GM19351 (cell line): ENCODE results near the gene PDE4B.
"Not testable (repeated sequence)": the region's sequence is repeated elsewhere in the genome, so short reads cannot be mapped to it uniquely, and the experiment has no call there.

Source experiments
- ATAC-seq: cut with Tn5 transposase; IDR thresholded peaks from one replicate; pipeline ENCODE4 v1.9.1; 2021; ENCODE audit warnings: mild to moderate bottlenecking, moderate library complexity; ENCODE audit not compliant: unreplicated experiment

PDE4B gene

DNA sequence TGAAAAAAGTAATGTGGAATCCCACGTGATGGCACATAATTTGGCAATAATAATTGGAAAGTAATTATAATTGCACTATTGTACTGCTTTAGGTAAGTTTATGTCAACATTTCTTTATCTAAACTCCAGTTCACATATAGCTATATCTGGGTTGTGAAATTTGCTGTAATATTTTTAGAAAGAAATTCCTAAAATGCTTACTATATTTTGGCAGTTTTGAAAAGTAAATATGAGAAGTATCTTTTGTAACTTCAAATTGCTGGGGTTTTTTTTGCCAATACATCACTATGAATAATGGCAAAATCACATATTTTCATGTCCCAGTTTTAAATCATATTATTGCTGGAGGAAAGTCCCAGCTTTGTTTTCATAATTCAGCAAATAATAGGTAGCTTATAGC is 197.5 kb downstream of the PDE4B start:
- ATAC-seq, result no peak

DNA sequence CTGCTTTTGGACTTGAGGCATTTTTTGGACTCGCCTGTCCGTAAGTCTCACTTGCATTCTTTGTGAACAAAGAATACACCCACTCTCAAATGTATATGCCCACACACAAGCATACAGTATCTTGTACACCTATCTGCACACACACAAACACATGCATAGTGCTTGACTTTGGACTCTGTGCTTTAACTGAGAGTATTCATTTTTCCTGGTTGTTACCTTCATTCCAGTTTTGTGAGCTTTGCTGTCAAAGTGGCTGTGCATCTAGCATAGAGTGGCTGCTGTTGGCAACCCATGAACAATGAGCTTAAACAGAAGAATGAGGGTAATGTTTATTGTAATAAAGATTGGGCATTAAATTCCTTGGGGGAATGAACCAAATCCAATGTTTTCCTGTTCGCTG is 199.0 kb downstream of the PDE4B start:
- ATAC-seq, result no peak

DNA sequence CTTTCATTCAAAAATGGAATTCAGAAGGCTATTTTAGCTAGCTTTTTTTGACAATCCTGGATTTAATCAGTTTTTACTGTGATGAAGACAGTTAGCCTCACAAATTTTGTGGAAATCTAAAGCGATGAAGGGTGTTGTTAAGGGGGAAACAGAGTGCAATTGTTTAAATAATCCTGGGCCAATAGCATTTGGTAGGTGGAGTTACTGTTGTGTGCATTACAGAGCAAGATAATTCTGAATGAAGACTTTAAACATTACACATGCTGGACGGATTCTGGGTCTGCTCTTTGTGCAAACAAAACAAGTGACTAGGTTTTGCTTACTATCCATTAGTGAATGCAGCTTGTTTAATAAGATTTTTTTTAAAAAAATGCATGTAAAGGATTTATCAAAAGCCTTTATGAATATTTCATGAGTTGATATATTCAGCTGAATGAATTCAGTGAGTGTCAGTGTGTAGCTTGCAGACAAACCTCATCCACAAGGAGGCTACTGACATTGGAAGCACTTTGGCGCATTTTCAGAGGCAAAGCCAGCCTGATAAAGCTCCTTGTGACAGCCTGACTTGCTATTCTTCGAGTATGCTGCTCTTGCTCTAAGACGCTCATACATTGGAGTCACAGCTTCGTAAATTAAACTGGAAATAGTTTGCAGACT is 199.6 kb downstream of the PDE4B start:
- ATAC-seq, result no peak

DNA sequence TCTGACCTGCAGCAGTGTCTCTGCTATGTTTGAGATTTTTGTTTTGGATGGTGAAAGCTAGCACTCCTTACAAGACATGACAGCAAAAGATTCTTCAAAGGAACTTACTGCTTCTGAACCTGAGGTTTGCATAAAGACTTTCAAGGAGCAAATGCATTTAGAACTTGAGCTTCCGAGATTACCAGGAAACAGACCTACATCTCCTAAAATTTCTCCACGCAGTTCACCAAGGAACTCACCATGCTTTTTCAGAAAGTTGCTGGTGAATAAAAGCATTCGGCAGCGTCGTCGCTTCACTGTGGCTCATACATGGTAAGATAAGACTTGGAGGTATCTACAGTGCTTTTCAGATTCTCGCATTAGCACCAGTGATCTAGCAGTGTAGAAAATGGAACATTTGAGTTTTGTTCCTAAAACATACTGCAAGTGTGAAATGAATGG is 200.2 kb downstream of the PDE4B start:
- ATAC-seq, result no peak

DNA sequence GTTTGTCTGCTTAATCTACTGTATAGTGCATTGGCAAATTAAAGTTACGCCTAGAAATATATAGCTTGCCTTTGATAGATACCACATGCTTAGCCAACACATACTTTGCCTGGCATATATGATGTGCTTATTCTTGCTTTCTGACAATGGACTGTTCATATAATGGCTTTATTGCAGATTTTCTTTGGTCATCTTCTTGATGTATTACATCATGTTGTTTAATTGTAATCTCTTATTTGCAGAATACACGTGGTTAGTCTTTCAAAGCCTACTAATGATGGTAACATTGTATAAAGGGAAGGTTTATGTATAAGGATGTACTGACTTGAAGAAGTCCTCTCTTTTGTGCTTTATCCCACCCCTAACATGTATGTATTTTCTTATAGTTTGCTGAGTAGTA is 201.5 kb downstream of the PDE4B start:
- ATAC-seq, result no peak

DNA sequence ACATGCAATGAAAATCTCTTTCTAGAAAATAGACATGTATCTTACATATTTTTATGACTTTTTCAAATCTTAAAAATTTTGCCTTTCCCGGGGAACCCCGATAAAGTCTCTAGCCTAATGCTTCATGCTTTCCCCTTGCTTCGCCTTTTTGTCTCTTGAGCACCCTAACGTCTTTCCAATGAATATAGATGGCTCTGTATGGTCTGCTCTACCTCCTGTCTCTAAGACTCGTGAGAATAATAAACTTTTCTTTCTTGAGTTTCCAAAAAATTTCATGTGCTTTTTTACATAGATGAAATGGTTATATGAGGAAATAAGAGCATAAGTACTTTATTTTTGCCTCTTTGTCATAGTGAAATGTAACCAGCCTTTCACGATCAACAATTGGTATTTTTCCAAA is 202.6 kb downstream of the PDE4B start:
- no peak for ATAC-seq

DNA sequence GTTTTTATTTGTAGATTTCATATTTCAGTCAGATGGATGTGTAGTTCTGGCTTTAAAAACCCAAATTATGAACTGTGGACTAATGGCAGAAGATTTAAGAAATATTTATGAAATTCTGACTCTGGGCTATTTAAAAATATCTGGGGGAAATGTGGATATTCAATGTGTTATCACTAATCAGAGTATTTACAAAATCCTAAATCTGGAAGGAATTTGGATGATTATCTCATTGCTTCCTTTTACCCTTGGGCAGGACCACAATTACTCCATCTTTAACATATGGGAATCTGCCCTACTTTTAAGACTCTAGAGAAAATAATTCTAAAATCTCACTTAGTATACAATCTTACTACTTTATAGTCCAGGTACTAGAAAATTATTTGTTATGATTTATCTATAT is 203.2 kb downstream of the PDE4B start:
- no peak for ATAC-seq

DNA sequence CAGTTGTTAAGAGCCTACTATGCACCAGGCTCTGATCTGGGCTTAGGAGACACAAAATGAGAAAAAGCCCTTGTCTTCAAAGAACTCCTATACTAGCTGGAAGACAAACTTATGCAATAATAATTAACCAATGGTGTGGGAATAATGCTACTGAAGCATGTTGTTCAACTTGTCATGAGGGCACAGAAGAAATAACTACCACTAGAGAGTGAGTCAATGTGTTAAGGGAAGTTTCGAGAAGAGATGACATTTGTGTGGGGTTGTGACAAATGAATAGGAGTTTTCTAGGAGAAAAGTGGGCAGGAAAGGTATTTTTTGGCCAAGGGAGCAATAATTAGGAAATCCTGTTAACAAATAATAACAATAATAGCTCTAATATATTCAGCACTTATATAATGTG is 205.0 kb downstream of the PDE4B start:
- no peak for ATAC-seq

DNA sequence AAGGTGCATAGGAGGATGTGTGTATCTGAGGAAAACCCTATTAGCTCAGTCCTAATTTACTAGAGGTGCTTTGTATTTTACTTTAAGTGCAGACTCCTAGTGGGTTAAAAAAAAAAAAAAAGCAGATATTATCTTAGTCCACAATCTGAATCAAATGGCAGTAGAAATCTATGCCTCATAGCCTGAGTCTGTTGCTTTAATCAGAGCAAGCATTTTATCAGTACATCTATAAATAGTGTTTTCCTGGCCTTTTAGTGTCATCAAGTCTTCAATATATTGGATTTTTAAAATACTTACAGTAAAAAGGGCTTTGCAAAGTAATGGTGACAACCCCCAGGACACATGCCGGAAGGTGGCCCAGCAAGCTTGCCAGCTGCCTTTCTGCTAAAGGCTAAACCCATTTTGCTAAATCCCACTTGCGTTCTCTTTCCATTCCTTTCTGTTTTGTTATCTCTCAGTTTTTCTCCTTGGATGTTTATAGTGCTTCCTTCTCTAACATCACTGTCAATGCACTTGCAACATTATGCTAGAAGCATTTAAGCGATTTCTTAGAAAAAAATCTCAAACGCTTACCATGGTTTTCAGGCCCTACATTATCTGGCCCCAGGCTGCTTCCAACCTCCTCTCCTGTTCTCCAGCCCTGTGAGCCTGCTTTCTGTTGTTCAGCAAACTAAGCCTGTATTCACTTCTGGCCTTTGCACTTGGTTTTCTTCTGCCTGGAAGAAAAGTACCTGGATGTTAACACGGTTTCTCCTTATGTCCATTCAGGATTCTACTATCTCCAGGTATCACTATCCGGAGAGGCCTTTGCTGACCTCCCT is 206.3 kb downstream of the PDE4B start:
- ATAC-seq, result no peak

DNA sequence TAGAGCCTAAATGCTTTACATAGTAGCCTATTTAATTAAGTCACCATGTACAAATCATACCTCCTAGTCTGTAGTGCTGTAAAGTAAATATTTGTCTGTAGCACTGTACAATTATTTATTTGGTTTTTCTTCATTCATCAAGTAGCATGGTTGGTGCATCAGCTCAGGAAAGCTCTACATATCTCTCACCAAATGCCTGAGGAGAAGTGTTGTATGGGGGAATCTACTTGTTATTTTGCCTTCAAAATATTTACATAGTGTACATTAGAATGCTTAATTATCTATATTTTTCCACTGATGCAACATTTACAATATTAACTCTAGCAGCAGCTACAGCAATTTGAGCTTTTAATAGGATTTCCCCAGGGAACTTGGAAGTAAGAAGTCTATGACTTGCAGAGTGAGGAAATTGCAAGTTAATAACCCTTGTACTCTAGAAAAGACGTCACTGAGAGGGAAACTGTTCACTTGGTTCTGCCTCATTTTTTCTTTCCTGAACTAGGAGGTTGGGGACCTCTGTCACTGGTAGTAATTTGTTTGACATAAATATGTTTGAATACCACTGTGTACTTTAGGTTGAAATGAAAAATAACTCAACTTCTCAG is 207.4 kb downstream of the PDE4B start:
- ATAC-seq, result no peak

DNA sequence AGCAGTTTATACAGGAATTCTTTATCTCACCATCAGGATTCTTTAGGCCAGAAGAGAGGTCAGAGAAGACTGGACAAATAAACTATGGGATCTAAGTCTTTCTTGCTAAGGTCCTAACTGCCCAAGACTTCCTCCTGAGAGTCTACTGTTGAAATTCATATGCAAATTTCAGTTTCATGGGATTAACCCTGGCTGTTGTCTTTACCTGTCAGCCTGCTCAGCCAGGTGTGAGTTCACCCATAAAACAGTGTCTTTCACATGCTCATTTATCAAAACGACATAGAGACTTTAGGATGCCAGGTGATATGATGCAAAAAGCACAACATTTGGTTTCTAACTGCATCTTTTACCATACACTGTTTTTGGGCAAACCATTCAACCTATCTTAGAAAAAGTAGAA is 211.0 kb downstream of the PDE4B start:
- no peak for ATAC-seq

DNA sequence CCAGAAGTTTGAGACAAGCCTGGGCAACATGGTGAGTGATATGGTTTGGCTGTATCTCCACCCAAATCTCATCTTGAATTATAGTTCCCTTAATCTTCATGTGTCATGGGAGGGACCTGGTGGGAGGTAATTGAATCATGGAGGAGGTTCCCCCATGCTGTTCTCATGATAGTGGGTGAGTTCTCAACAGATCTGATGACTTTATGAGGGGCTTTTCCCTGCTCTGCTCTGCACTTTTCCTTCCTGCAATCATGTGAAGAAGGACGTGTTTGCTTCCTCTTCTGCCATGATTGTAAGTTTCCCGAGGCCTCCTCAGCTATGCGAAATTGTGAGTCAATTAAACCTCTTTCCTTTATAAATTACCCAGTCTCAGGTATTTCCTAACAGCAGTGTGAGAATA is 213.8 kb downstream of the PDE4B start:
- not testable (repeated sequence) for ATAC-seq

DNA sequence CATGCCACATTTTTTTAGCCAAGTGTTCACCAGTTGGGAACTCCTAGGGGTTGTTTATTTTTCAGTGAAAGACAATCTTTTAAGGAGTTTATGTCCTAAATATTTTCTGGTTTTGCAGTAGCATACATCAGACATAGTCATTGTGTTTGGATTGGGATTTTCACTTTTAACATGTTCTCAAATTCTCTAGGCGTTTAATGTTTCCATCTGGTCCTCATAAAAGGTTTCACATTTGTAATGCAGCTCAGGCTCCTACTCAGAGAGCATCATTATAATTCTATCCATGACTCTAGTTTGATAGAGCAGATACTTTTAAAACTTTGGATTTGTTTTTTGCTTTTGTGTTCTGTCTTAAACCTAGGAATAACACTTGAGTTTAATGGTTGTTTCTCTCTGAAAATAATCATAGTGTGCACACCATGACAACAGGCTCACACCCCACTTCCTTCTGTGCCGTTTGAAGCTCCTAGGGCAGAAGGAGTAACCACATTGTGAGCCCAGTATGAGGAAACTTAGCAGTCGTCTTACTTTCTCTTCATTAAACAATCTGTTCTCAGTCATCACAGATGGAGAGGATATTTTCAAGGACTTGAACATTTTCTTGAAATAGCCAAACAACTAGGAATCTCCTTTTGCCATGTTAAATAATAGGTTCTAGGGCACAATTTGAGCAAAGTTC is 219.6 kb downstream of the PDE4B start:
- no peak for ATAC-seq

DNA sequence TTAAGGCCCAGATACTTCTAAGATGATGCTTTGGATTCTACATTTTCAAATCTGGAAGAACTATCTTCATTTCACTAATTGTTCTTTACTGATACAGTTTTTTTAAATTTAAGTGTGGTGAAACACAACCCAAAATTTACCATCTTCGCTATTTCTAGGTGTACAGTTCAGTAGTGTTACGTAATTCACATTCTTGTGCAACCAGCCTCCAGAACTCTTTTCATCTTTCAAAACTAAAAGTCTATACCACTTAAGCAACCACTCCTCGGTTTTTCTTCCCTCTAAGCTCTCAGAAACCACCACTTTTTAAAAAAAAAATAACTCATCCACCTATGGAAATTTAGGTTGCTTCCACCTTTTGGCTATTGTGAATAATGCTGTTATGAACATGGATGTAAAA is 220.7 kb downstream of the PDE4B start:
- ATAC-seq, result no peak

DNA sequence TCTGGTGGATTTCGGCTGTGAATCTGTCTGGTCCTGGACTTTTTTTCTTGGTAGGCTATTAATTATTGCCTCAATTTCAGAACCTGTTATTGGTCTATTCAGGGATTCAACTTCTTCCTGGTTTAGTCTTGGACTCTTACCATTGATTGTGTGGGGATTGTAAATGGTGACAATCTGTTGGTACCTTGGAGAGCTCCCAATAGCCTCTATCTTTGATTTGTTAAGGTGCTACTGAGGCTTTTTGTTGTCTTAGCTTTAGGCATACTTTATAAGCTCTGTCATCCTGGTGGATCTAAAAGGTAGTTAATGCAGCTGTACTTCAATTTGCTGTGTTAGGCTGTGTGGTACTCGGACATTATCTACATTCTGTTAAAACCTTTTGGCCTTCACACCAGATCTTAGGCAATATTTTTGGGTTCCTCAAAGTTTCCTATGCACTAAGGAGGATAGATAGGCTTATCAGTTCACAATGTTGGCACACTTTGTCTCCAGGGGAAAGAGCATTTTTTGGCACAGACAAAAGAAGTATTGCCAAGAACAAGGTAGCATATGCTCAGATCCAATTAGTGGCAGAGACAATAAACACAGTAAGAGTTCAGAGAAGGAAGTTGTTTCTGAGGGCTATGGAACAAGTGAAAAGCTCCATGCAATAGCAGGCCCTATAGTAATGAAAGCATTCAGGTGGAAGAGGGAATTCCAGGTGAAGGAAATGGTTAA is 230.4 kb downstream of the PDE4B start:
- no peak for ATAC-seq

DNA sequence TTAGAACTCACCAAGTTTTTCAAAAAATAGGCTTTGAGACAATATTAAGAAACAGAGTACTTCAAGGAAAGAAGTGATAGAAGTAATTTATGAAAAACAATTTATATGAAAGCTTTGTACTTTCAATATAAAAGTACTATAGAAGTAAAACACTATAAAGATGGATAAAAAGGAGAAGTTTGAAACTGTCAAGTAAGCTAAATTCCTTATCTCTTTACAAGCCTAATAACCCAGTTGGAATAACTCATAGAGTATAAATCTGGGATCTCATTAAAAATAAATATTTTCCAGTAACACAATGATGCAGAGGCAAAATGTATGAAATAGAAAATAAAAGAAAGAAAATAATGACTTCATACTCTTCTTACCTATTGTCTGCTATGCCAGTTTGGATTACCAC is 232.5 kb downstream of the PDE4B start:
- ATAC-seq, result no peak

DNA sequence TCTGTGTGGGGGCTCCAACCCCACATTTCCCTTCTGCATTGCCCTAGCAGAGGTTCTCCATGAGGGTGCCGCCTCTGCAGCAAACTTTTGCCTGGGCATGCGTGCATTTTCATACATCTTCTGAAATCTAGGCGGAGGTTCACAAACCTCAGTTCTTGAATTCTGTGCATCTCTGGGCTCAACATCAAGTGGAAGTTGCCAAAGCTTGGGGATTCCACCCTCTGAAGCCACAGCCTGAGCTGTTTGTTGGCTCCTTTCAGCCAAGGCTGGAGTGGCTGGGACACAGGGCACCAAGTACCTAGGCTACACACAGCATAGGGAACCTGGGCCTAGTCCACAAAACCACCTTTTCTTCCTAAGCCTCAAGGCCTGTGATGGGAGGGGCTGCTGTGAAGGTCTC is 235.3 kb downstream of the PDE4B start:
- no peak for ATAC-seq

DNA sequence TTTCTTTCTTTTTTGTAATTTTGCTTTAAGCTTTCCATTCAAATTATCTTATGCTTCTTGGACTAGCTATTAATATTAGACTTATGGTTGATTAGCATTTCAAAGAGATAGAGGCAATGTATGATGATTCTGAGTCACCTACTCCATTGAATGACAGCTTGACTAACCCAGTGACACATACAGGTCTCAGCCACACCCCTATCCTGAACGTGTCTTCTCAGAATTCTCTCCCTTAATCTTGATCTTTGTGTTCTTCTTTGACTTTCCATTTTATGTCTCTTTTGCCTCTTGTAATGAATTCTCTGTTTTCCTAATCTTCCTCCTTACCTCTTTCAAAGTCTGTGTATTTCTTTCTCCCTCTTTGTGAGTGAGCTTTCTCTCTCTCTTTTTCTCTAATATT is 241.1 kb downstream of the PDE4B start:
- ATAC-seq, result no peak

DNA sequence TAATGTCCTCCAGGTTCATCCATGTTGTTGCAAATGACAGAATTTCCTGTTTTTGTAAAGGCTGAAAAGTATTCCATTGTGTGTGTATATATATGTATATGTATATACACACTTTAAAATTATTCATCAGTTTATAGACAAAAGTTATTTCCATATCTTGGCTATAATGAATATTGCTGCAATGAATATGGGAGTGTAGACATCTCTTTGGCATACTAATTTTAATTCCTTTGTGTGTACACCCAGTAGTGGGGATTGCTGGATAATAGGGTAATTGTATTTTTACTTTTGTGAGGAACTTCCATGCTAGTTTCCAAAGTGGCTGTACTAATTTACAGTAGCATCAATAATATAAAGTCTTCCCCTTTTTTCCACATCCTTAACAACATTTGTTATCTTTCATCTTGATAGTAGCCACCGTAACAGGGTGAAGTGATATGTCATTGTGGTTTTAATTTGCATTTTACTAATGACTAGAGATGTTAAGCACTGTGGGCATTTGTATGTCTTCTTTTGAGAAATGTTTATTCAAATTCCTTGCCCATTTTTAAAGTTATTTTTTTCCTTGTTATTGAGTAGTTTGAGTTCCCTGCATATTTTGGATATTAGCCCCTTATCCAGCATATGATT is 243.0 kb downstream of the PDE4B start:
- ATAC-seq, result no peak

DNA sequence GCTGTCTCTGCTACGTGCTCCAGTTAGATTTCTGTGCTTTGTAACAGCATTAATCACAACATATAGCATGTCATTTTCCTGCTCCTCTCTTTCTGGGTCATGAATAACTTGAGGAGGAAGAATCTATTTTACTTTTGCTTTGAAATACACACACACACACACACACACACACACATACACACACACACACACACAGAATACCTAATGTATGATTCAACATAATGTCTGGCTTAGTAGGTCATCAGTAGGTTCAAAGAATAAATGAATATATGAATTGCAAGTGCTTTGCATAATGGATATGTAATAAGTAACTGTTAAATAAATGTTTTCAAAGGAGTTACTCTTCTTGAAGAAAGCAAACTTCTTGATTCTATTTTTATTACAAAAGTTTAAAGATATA is 249.0 kb downstream of the PDE4B start:
- no peak for ATAC-seq

DNA sequence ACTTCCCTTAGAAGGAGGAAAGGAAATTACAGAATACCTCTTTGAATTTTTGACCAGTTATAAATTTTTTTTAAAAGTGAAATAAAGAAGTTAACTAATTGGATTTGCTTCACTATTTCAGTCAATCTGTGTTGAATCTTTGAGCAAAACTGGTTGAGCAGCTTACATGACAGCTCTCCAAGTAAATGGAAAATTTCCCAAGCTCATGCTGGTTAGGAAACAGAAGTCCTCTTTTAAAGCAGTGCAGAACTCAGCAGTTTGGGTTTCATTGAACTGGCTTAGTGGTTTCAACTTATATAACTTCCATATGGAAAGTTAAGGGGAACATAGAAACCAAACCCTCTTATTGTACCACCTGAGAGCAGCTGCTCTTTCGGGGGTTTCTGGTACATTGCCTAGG is 250.5 kb downstream of the PDE4B start:
- no peak for ATAC-seq
